PC-3 (cell line): ENCODE measurements around the gene HDAC8. TPM values are rescaled to one million over a fixed set of nuclear protein-coding genes. Genes with fewer than 3 reads are reported as not detected.
A peak's percentile ranks its signal among the peaks of the same experiment; 100 is the strongest.

ENCODE experiments used
- ATAC-seq: fragments of 200-7000 bp; cut with Tn5 transposase; 2 replicates; pipeline ENCODE4 v1.9.1; 2020; ENCODE audit warnings: mild to moderate bottlenecking, moderate library complexity
- BruUV-seq: library from RNA; stranded (reverse); fragments of 400-500 nt; replicated peaks from 2 replicates; lab custom pipeline; 2021; lab: Mats Ljungman, UMichigan
- CTCF ChIA-PET: fragments of 300-600 bp; sonication (Branson Sonifier 250); formaldehyde crosslinking; loops from one replicate; lab custom pipeline; 2022; ENCODE audit warnings: antibody characterized with exemption; lab: Charles Lee
- POLR2A ChIA-PET: fragments of 300-600 bp; sonication (Branson Sonifier 250); formaldehyde crosslinking; loops from one replicate; lab custom pipeline; 2022; ENCODE audit warnings: antibody characterized with exemption; ENCODE audit not compliant: unreplicated experiment; lab: Charles Lee
- DNase-seq: peaks from one replicate; pipeline ENCODE4 v3.0.0-alpha.2; 2015
- H2AFZ ChIP-seq: fragments of 300-600 bp; sonication (generic); 2 replicates; pipeline ENCODE4 v1.6.0; 2016; ENCODE audit warnings: antibody characterized with exemption, low read length
- H3F3A ChIP-seq: fragments of 300-600 bp; sonication (generic); one replicate; pipeline ENCODE4 v1.6.0; 2017; ENCODE audit warnings: antibody characterized with exemption, low read length, control low read depth, mild to moderate bottlenecking; ENCODE audit not compliant: unreplicated experiment
- H3K27ac ChIP-seq: fragments of 300-600 bp; sonication (generic); 2 replicates; pipeline ENCODE4 v1.5.1; 2016; ENCODE audit warnings: mild to moderate bottlenecking, low read length
- H3K27me3 ChIP-seq: fragments of 300-600 bp; sonication (generic); 2 replicates; pipeline ENCODE4 v1.6.1; 2016; ENCODE audit warnings: low read length, mixed read lengths
- H3K36me3 ChIP-seq: fragments of 300-600 bp; sonication (generic); 2 replicates; pipeline ENCODE4 v1.6.1; 2016; ENCODE audit warnings: low read depth, mixed run types, low read length, mixed read lengths
- H3K4me1 ChIP-seq: fragments of 300-600 bp; sonication (generic); 2 replicates; pipeline ENCODE4 v1.5.1; 2016; ENCODE audit warnings: low read length; ENCODE audit not compliant: insufficient read depth
- H3K4me2 ChIP-seq: fragments of 300-600 bp; sonication (generic); 2 replicates; pipeline ENCODE4 v1.6.0; 2016; ENCODE audit warnings: low read length
- H3K4me3 ChIP-seq: fragments of 300-600 bp; sonication (generic); 2 replicates; pipeline ENCODE4 v1.5.1; 2016; ENCODE audit warnings: mild to moderate bottlenecking, low read length, mixed read lengths
- H3K79me2 ChIP-seq: fragments of 300-600 bp; sonication (generic); 2 replicates; pipeline ENCODE4 v1.6.1; 2017; ENCODE audit warnings: low read length, mixed read lengths
- H3K9ac ChIP-seq: fragments of 300-600 bp; sonication (generic); 2 replicates; pipeline ENCODE4 v1.6.0; 2016; ENCODE audit warnings: mild to moderate bottlenecking, low read length
- H3K9me2 ChIP-seq: fragments of 300-600 bp; sonication (generic); replicated peaks from 2 replicates; pipeline ENCODE4 v1.6.1; 2016; ENCODE audit warnings: mixed run types, low read length, mixed read lengths
- H3K9me3 ChIP-seq: fragments of 300-600 bp; sonication (generic); 2 replicates; pipeline ENCODE4 v1.6.1; 2016; ENCODE audit warnings: low read length, mixed read lengths
- H4K20me1 ChIP-seq: fragments of 300-600 bp; sonication (generic); 2 replicates; pipeline ENCODE4 v1.6.1; 2016; ENCODE audit warnings: low read length, mixed read lengths
- CTCF ChIP-seq: fragments of 300-600 bp; sonication (generic); conservative IDR thresholded peaks from 2 replicates; pipeline ENCODE4 v1.5.1; 2017; ENCODE audit warnings: antibody characterized with exemption, low read depth, mild to moderate bottlenecking, low read length
- EZH2 ChIP-seq: fragments of 300-600 bp; sonication (generic); IDR thresholded peaks from one replicate; pipeline ENCODE4 v1.6.1; 2017; ENCODE audit warnings: antibody characterized with exemption, mild to moderate bottlenecking, low read length; ENCODE audit not compliant: unreplicated experiment
- EZH2phosphoT487 ChIP-seq: fragments of 300-600 bp; sonication (generic); IDR thresholded peaks from 2 replicates; pipeline ENCODE4 v1.6.1; 2018; ENCODE audit warnings: mild to moderate bottlenecking, antibody characterized with exemption, low read length, borderline replicate concordance
- intact Hi-C: fragments of 100-400 bp; cut with micrococcal nuclease; formaldehyde crosslinking; loops from 2 replicates; pipeline ENCODE4 v1.9.0; 2023
- total RNA-seq: library from RNA; depleted of rRNA; stranded (reverse); fragments of >200 nt; gene quantifications from 2 replicates; pipeline ENCODE4 v1.2.3, GENCODE V29; 2014

Gene HDAC8
- total RNA-seq, 1 experiment from 2014 or later: 40.5 TPM

DNA sequence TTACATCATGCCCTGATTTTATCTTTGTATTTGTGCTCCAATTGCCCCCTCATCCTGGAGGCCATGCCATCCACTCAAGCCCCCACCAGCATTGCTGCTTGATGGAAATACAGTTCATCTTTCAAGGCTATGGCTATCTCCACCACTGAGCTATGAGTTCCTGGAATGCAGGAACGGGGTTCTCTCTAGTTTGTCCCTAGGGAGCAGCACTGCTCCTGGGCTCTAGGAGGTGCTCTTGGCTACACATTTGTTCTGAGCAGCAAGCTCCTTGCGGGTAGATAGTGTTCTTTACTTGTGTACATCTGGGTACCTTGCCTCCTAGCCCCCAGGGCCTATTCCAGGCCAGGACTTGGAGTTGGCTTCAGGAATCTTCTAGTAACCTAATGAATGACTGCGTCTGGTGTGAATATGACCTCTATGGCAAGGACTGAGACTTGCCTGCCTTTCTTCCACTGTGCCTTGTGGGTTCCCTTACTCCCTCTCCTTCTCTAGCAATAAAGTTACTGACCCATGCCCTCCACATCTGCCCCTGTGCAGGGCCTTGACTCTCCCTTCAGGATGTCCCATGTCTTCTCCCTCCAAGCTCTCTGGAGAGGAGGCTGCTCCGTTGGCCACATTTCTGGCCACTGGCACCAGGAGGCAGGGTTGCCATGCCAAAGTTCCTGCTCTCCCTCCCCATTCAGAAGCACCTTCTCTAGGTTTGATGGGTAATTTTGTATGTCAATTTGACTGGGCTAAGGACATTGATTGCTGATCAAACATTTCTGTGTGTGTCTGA is 274.5 kb downstream of the HDAC8 start:
- ChIA-PET CTCF (interaction anchor here (1.1 kb wide), 1 partner anchor 242 kb away, joined by 5 read pairs; no protein-coding TSS in a partner anchor), POLR2A (no interaction called here)
- H3K4me2 ChIP-seq: no peak overlapping the region
- no peak overlapping the region for H3K27ac ChIP-seq
- H3K9me2 ChIP-seq: no peaks in the 10 kb centered on the region
- no peaks in the 10 kb centered on the region for H3F3A ChIP-seq
- H3K9ac ChIP-seq: no peak overlapping the region
- H3K79me2 ChIP-seq: no peaks in the 10 kb centered on the region
- peak; percentile 50 for TF ChIP-seq CTCF
- no peak for TF ChIP-seq EZH2
- no peaks in the 10 kb centered on the region for H4K20me1 ChIP-seq
- BruUV-seq: no TSS peak
- no peaks in the 10 kb centered on the region for H3K4me1 ChIP-seq
- intact Hi-C loops: no loop called here
- no peak overlapping the region for H2AFZ ChIP-seq
- DNase-seq (peak; percentile 29), ATAC-seq (peak; percentile 35; the same call in 1 of the 2 replicates)
- no peak overlapping the region for H3K4me3 ChIP-seq
- H3K36me3 ChIP-seq: no peaks in the 10 kb centered on the region
- no peaks in the 10 kb centered on the region for H3K27me3 ChIP-seq
- no peaks in the 10 kb centered on the region for H3K9me3 ChIP-seq

DNA sequence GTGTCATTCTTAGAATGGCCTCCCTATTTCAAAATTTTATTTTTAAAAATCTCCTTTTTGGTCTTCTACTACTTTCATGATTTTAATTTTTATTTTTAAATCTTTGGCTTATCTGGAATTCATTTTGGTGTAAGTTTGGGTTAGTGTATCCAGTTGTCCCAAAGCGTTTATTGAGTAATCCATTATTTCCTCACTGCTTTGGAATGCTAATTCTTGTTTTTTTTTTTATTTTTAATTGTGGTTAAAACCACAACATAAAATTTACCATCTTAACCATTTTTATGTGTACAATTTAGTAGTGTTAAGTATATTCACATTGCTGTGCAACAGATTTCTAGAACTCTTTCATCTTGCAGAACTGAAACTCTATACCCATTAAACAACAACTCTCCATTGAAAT is 275.7 kb downstream of the HDAC8 start:
- no peak for ATAC-seq
- H3K9me2 ChIP-seq: no peaks in the 10 kb centered on the region
- H3K79me2 ChIP-seq: no peaks in the 10 kb centered on the region
- no peak overlapping the region for H3K4me2 ChIP-seq
- no peak for DNase-seq
- H3K27ac ChIP-seq: no peak overlapping the region
- TF ChIP-seq CTCF: no peak
- TF ChIP-seq EZH2phosphoT487: no peak
- no peak for TF ChIP-seq EZH2
- no peaks in the 10 kb centered on the region for H3K27me3 ChIP-seq
- H3K4me1 ChIP-seq: no peaks in the 10 kb centered on the region
- H3K4me3 ChIP-seq: no peak overlapping the region
- intact Hi-C loops: no loop called here
- H3K9me3 ChIP-seq: no peaks in the 10 kb centered on the region
- H3K36me3 ChIP-seq: no peaks in the 10 kb centered on the region
- ChIA-PET CTCF (no interaction called here), POLR2A (no interaction called here)
- H2AFZ ChIP-seq: no peak overlapping the region
- no peaks in the 10 kb centered on the region for H3F3A ChIP-seq
- no peaks in the 10 kb centered on the region for H4K20me1 ChIP-seq
- no peak overlapping the region for H3K9ac ChIP-seq
- no TSS peak for BruUV-seq

- intact Hi-C loops: no loop called here
- CTCF ChIA-PET: no interaction called here
- BruUV-seq: no TSS peak
- Histone ChIP-seq H3K27me3 (no peaks in the 10 kb centered on the region), H3K9me3 (no peaks in the 10 kb centered on the region), H3F3A (no peaks in the 10 kb centered on the region), H3K79me2 (no peaks in the 10 kb centered on the region), H3K4me1 (no peaks in the 10 kb centered on the region), H3K4me2 (no peak overlapping the region), H4K20me1 (no peaks in the 10 kb centered on the region), H3K4me3 (no peak overlapping the region), H3K9me2 (no peaks in the 10 kb centered on the region), H3K36me3 (no peaks in the 10 kb centered on the region), H2AFZ (no peak overlapping the region), H3K27ac (no peak overlapping the region), H3K9ac (no peak overlapping the region)
- no peak for DNase-seq
- no peak for TF ChIP-seq EZH2
- TF ChIP-seq EZH2phosphoT487: no peak
- no peak for TF ChIP-seq CTCF
- ATAC-seq: no peak
- POLR2A ChIA-PET: no interaction called here
Observed at GRCh38 chrX:72295745-72296144, 276.9 kb downstream of the HDAC8 start.
